Measurements from ENCODE around the gene STARD10. TPM values are rescaled to one million over a fixed set of nuclear protein-coding genes. Genes with fewer than 3 reads are reported as not detected.

Gene STARD10
- total RNA-seq, 4 donors from 2014 or later: 42.2 to 83.1 (median 49.4) TPM

DNA sequence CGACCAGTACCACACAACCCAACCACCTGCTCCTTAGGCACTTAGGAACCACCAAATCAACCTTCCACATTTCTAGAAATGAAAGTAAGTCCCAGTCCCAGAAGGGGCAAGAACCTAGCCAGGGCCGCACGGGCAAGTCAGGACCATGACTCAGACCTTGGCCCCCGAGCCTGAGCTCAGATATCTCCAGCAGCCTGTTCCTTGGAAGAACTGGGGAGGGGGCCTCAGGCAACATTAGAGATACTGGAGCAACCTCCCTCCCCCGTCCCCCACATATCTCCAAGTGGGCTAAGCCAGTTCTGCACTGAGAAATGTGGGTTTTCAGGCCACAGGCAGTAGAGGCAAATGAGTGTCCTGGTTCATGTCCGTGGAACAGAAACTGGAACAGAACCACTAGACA, 49.4 kb downstream of the STARD10 start:
- H3K27ac ChIP-seq: peak overlapping the region in 1 of 4 donors; percentile 28
- TF ChIP-seq POLR2A (IDR thresholded peaks at IDR 0.05) (no peak), CTCF (IDR thresholded peaks at IDR 0.05) (no peak)
- intact Hi-C loops (cut with DNase I): no loop called here
- H3K4me1 ChIP-seq: peaks cover 11 to 53% (median 30%) of the 10 kb centered on the region in 3 donors
- no peaks in the 10 kb centered on the region for H3K27me3 ChIP-seq
- no peak for DNase-seq
- H3K36me3 ChIP-seq: no peaks in the 10 kb centered on the region
- no peaks in the 10 kb centered on the region for H3K9me3 ChIP-seq
- no peak overlapping the region for H3K4me3 ChIP-seq
- WGBS, 2 donors: 45 to 61% methylated on average over 2 to 5 of the region's 6 CpGs

- H3K4me3 ChIP-seq: no peak overlapping the region
- H3K36me3 ChIP-seq: no peaks in the 10 kb centered on the region
- no peak for TF ChIP-seq CTCF (IDR thresholded peaks at IDR 0.05)
- TF ChIP-seq POLR2A (IDR thresholded peaks at IDR 0.05): no peak
- intact Hi-C loops (cut with DNase I): no loop called here
- peaks cover 19 to 62% (median 39%) of the 10 kb centered on the region in 3 donors for H3K4me1 ChIP-seq
- DNase-seq: no peak
- H3K27me3 ChIP-seq: no peaks in the 10 kb centered on the region
- H3K27ac ChIP-seq: peak overlapping the region in 1 of 4 donors; percentile 28
- H3K9me3 ChIP-seq: no peaks in the 10 kb centered on the region
- 79 to 87% methylated on average over 3 to 5 of the region's 6 CpGs for WGBS, 2 donors
Observed at GRCh38 chr11:72743321-72744221, 50.3 kb downstream of the STARD10 start.

DNA sequence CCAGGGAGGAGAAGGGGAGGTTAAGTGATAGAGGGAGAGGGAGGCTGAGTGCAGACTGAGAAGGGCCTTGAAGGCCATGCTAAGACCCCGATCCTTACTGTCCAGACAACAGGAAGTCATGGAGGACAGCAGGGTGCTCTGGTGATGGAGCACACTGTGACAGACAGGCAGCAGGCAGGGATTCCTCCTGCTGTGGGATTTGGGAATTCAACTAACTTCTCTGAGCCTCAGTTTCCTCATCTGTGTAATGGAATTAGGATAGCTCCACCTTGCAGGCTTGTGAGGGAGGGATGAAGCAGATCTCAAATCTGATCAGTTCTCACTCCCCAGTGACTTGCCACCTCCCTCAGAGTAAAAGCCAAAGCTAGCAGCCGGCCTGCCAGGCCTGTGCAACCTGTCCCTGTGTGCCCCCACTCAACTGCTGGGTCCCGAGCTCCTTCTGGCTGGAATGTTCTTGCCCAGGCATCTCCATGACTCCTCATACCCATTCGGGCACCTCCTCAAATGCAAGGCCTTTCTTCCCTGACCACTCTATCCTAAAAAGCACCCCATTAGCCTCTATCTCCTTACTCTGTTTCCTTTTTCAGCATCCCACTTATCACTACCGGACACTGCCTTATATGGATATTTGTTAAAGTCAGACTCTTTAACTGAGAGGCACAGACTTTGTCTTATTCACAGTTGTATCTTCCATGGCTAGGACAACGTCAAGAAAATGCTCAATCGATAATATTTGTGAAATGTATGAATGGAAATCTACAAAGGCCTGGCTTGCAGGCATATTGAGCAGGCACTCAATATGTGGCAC, 51.1 kb downstream of the STARD10 start:
- Histone ChIP-seq H3K36me3 (no peaks in the 10 kb centered on the region), H3K4me3 (no peak overlapping the region), H3K9me3 (no peaks in the 10 kb centered on the region), H3K27ac (peak overlapping the region in 2 of 4 donors; percentile 11 to 48), H3K27me3 (no peaks in the 10 kb centered on the region), H3K4me1 (peaks cover 25 to 70% (median 47%) of the 10 kb centered on the region in 3 donors)
- no peak for TF ChIP-seq CTCF (IDR thresholded peaks at IDR 0.05)
- TF ChIP-seq POLR2A (IDR thresholded peaks at IDR 0.05): no peak
- 83 to 93% methylated on average over 7 of the region's 7 CpGs for WGBS, 2 donors
- intact Hi-C loops (cut with DNase I): no loop called here
- no peak for DNase-seq

GRCh38 chr11:72741849-72742512, 51.9 kb downstream of the STARD10 start:
- 54 to 66% methylated on average over 3 to 4 of the region's 7 CpGs for WGBS, 2 donors
- no peaks in the 10 kb centered on the region for H3K9me3 ChIP-seq
- no peak for DNase-seq
- H3K27me3 ChIP-seq: no peaks in the 10 kb centered on the region
- TF ChIP-seq CTCF (IDR thresholded peaks at IDR 0.05): no peak
- TF ChIP-seq POLR2A (IDR thresholded peaks at IDR 0.05): no peak
- H3K27ac ChIP-seq: peak overlapping the region in 3 of 4 donors; percentile 11 to 48 (median 45)
- no peak overlapping the region for H3K4me3 ChIP-seq
- H3K4me1 ChIP-seq: peaks cover 30 to 77% (median 50%) of the 10 kb centered on the region in 3 donors
- no peaks in the 10 kb centered on the region for H3K36me3 ChIP-seq
- intact Hi-C loops (cut with DNase I): no loop called here

Data from esophagus squamous epithelium (tissue), 5 donors.